ENCODE results near the gene STAT6.
A peak's percentile ranks its signal among the peaks of the same experiment; 100 is the strongest.
"Not testable (repeated sequence)": the region's sequence is repeated elsewhere in the genome, so short reads cannot be mapped to it uniquely, and the experiment has no call there.

Gene STAT6

GRCh38 chr12:57126061-57126460 lies 14.9 kb upstream of the STAT6 start:
- TF ChIP-seq CTCF (conservative IDR thresholded peaks at IDR 0.05; ENCODE audit: low read length) = no peak
- no peak overlapping the region for H3K4me3 ChIP-seq (ENCODE audit: low read length)
- DNase-seq (ENCODE audit: low read depth) = no peak

- H3K4me3 ChIP-seq (ENCODE audit: low read length) = no peak overlapping the region
- TF ChIP-seq CTCF (conservative IDR thresholded peaks at IDR 0.05; ENCODE audit: low read length) = peak; percentile 98
- peak; percentile 72 for DNase-seq (ENCODE audit: low read depth)
These were observed 13.2 kb upstream of the STAT6 start for GRCh38 chr12:57124261-57124877.

- H3K4me3 ChIP-seq (ENCODE audit: low read length) = no peak overlapping the region
- no peak for TF ChIP-seq CTCF (conservative IDR thresholded peaks at IDR 0.05; ENCODE audit: low read length)
- DNase-seq (ENCODE audit: low read depth) = no peak
These were observed 12.7 kb upstream of the STAT6 start for GRCh38 chr12:57123813-57124212.

GRCh38 chr12:57120718-57121117 lies 9.6 kb upstream of the STAT6 start:
- H3K4me3 ChIP-seq (ENCODE audit: low read length); DNase-seq (ENCODE audit: low read depth): not testable (repeated sequence)

GRCh38 chr12:57119294-57120085 lies 8.3 kb upstream of the STAT6 start:
- no peak for DNase-seq (ENCODE audit: low read depth)
- H3K4me3 ChIP-seq (ENCODE audit: low read length) = no peak overlapping the region
- no peak for TF ChIP-seq CTCF (conservative IDR thresholded peaks at IDR 0.05; ENCODE audit: low read length)

- no peak for TF ChIP-seq CTCF (conservative IDR thresholded peaks at IDR 0.05; ENCODE audit: low read length)
- no peak overlapping the region for H3K4me3 ChIP-seq (ENCODE audit: low read length)
- DNase-seq (ENCODE audit: low read depth) = no peak
These were observed 7.6 kb upstream of the STAT6 start for GRCh38 chr12:57118711-57119271.

GRCh38 chr12:57116580-57117281 lies 5.6 kb upstream of the STAT6 start:
- H3K4me3 ChIP-seq (ENCODE audit: low read length) = no peak overlapping the region
- DNase-seq (ENCODE audit: low read depth) = no peak
- no peak for TF ChIP-seq CTCF (conservative IDR thresholded peaks at IDR 0.05; ENCODE audit: low read length)
